Psoas muscle (tissue), 8 donors: ENCODE data around the gene TAP1. TPM values are rescaled to one million over a fixed set of nuclear protein-coding genes. Genes with fewer than 3 reads are reported as not detected.

Source experiments
- ATAC-seq, 4 donors: fragments of 200-7000 bp; cut with Tn5 transposase; one replicate each; pipeline ENCODE4 v1.9.1; 2020; ENCODE audit warnings: moderate library complexity in 3 of 4, mild to moderate bottlenecking in 2 of 4
- DNase-seq, 2 donors: peaks; one replicate each; pipeline ENCODE4 v3.0.0-alpha.2; 2020
- H3K27ac ChIP-seq: fragments of 200-600 bp; one replicate; pipeline ENCODE4 v1.8.0; 2022
- H3K27me3 ChIP-seq, 3 donors: fragments of 200-600 bp in 1 of 3; one replicate each; pipeline versions ENCODE4 v1.6.1 to v1.8.0; 2013 to 2022; ENCODE audit warnings: low read length in 2 of 3, mild to moderate bottlenecking in 2 of 3, moderate library complexity in 1 of 3; ENCODE audit not compliant: insufficient read depth in 3 of 3
- H3K36me3 ChIP-seq, 2 donors: fragments of 200-600 bp in 1 of 2; one replicate each; pipeline versions ENCODE4 v1.6.1 to v1.8.0; 2013 to 2022; ENCODE audit warnings: low read depth in 1 of 2, mild to moderate bottlenecking in 1 of 2, moderate library complexity in 1 of 2; ENCODE audit not compliant: insufficient read depth in 1 of 2
- H3K4me1 ChIP-seq: fragments of 200-600 bp; one replicate; pipeline ENCODE4 v1.8.0; 2022
- H3K4me3 ChIP-seq: fragments of 200-600 bp; one replicate; pipeline ENCODE4 v1.8.0; 2022; ENCODE audit warnings: mild to moderate bottlenecking
- H3K9me3 ChIP-seq: fragments of 200-600 bp; one replicate; pipeline ENCODE4 v1.8.0; 2022
- CTCF ChIP-seq: fragments of 200-600 bp; IDR thresholded peaks from one replicate; pipeline ENCODE4 v1.8.0; 2022; ENCODE audit warnings: antibody characterized with exemption
- WGBS, 3 donors: extraction: QIAGEN DNeasy Blood & Tissue Kit; methylation state at CpG; one replicate each; pipeline versions ENCODE4 v1.1.6 to v1.1.7; 2013; 5-methylcytosine and 5-hydroxymethylcytosine counted together
- intact Hi-C, 2 donors: fragments of 100-400 bp; cut with DNase I; formaldehyde crosslinking; loops; one replicate each; pipeline versions ENCODE4 v1.11.0 to v1.14.2; 2022
- polyA plus RNA-seq, 3 donors: library from polyadenylated mRNA; stranded (reverse); fragments of 200-250 nt; gene quantifications; one replicate each; pipeline ENCODE4 v1.2.3, GENCODE V29; 2013
- total RNA-seq, 4 donors: library from RNA; stranded (reverse); fragmentation: NEBNext Ultra II Directional in 2 of 4; extraction: Animal tissue kit (Norgen Biotek cat#: 25700) in 2 of 4; gene quantifications; one replicate each; pipeline versions ENCODE4 v1.2.1 to v1.2.4, GENCODE V29; 2021 to 2023
- donor health status: healthy with polysubstance abuse.
- donor health status: DM: no; HTN: no; CAD: no; lungs with moderate emphysema.
- donor health status: Bipolar disorder and iron deficiency.
- donor health status: healthy.
- donor health status: DM: yes; HTN: yes; CAD: no.
- donor health status: DM: no; HTN: no; CAD: no.
- donor health status: DM: no; HTN: no; CAD: no.
- donor health status: DM: yes; HTN: yes; CAD: no.

Gene TAP1
- total and polyA plus RNA-seq, 7 donors = 14.1 to 23.5 (median 17.7) TPM

- Histone ChIP-seq H3K27ac (peak overlapping the region; percentile 95), H3K36me3 (peaks cover 0 to 29% of the 10 kb centered on the region in 2 donors), H3K4me1 (peaks cover 12% of the 10 kb centered on the region), H3K9me3 (no peaks in the 10 kb centered on the region), H3K27me3 (no peaks in the 10 kb centered on the region), H3K4me3 (no peak overlapping the region)
- no peak for DNase-seq
- intact Hi-C loops = loop anchor here (2.0 kb wide), 3 partner anchors 13 to 27 kb away; partner anchors contain the start of genes PSMB9 (in 1 of the 2) and TAP1 (in 1 of the 2)
- no peak for TF ChIP-seq CTCF
- ATAC-seq = no peak
- WGBS, 3 donors = 86 to 87% (median 87%) methylated on average over 15 of the region's 15 CpGs
Measured at GRCh38 chr6:32839356-32839755, 14.1 kb downstream of the TAP1 start.

- Histone ChIP-seq H3K36me3 (peaks cover 0 to 39% of the 10 kb centered on the region in 2 donors), H3K4me3 (peak within 1 kb of the TSS; percentile 94), H3K27ac (peak within 1 kb of the TSS; percentile 95), H3K27me3 (no peaks in the 10 kb centered on the region), H3K9me3 (no peaks in the 10 kb centered on the region), H3K4me1 (peaks cover 12% of the 10 kb centered on the region)
- ATAC-seq = peak; percentile 97 to 98 (median 98)
- peak; percentile 96 for TF ChIP-seq CTCF
- DNase-seq = peak; percentile 96 to 98
- intact Hi-C loops = loop anchor here (1.0 to 2.0 kb wide), 4 partner anchors 14 to 30 kb away; partner anchors contain the start of genes PSMB9 (in 1 of the 2) and TAP1 (in 1 of the 2)
- WGBS, 3 donors = 0 to 2% (median 0%) methylated on average over 49 to 57 of the region's 57 CpGs
Measured at GRCh38 chr6:32838114-32838958, 15.2 kb downstream of the TAP1 start, which contains the start of gene TAP2. Gene TAP2 (minus strand): TSS chr6:32838739. CDS start chr6:32838233, 506 bp downstream.

- no peak for TF ChIP-seq CTCF
- H3K36me3 ChIP-seq = peaks cover 0 to 43% of the 10 kb centered on the region in 2 donors
Measured at GRCh38 chr6:32837651-32838113, 15.8 kb downstream of the TAP1 start.

GRCh38 chr6:32836873-32837272, 16.6 kb downstream of the TAP1 start:
- no peaks in the 10 kb centered on the region for H3K9me3 ChIP-seq
- H3K4me1 ChIP-seq = peaks cover 12% of the 10 kb centered on the region
- H3K36me3 ChIP-seq = peaks cover 0 to 51% of the 10 kb centered on the region in 2 donors
- no peak for TF ChIP-seq CTCF
- no peak overlapping the region for H3K27ac ChIP-seq
- H3K4me3 ChIP-seq = no peak overlapping the region
- DNase-seq = no peak
- intact Hi-C loops = no loop called here
- no peaks in the 10 kb centered on the region for H3K27me3 ChIP-seq
- WGBS, 3 donors = 93 to 98% (median 96%) methylated on average over 2 of the region's 2 CpGs
- ATAC-seq = no peak

More at GRCh38 chr6:32837651-32838113, 15.8 kb downstream of the TAP1 start:
- peak overlapping the region; percentile 94 for H3K4me3 ChIP-seq
- peaks cover 12% of the 10 kb centered on the region for H3K4me1 ChIP-seq
- intact Hi-C loops = loop anchor here (1.0 to 2.0 kb wide), 4 partner anchors 15 to 31 kb away; partner anchors contain the start of genes PSMB9 (in 1 of the 2) and TAP1 (in 1 of the 2)
- WGBS, 3 donors = 15 to 27% (median 23%) methylated on average over 6 to 12 of the region's 12 CpGs
- no peaks in the 10 kb centered on the region for H3K9me3 ChIP-seq
- ATAC-seq (peak in 2 of 4 donors; percentile 0 to 4), DNase-seq (no peak)
- H3K27ac ChIP-seq = peak overlapping the region; percentile 95
- no peaks in the 10 kb centered on the region for H3K27me3 ChIP-seq
